ENCODE measurements around the gene LNPEP.

LNPEP gene

GRCh38 chr5:96911139-96911538 is 24.7 kb upstream of the LNPEP start:
- DNase-seq (ENCODE audit: low read depth in 2 of 2), result no peak
- H3K4me3 ChIP-seq (replicated peaks in 1 of 2; ENCODE audit: low read depth in 2 of 2, low read length in 2 of 2), result no peak overlapping the region
- TF ChIP-seq, protein P1, sequence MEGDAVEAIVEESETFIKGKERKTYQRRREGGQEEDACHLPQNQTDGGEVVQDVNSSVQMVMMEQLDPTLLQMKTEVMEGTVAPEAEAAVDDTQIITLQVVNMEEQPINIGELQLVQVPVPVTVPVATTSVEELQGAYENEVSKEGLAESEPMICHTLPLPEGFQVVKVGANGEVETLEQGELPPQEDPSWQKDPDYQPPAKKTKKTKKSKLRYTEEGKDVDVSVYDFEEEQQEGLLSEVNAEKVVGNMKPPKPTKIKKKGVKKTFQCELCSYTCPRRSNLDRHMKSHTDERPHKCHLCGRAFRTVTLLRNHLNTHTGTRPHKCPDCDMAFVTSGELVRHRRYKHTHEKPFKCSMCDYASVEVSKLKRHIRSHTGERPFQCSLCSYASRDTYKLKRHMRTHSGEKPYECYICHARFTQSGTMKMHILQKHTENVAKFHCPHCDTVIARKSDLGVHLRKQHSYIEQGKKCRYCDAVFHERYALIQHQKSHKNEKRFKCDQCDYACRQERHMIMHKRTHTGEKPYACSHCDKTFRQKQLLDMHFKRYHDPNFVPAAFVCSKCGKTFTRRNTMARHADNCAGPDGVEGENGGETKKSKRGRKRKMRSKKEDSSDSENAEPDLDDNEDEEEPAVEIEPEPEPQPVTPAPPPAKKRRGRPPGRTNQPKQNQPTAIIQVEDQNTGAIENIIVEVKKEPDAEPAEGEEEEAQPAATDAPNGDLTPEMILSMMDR (IDR thresholded peaks at IDR 0.05; ENCODE audit: low read depth, low read length), result no peak

DNA sequence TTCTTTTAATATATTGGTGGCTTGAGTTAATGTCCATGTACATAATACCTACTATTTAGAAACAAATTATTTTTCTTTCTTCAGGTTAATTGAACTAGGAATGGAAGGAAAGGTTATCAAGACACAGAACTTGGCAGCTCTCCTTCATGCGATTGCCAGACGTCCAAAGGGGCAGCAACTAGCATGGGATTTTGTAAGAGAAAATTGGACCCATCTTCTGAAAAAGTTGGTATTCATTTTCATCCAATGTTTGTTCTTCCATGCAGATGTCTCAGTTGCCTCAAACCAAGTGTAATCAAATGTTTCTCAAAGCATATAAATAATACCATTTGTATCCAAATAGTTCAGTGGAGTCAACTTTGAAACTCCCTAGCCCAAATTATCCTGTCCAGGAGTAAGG is 22.6 kb upstream of the LNPEP start:
- TF ChIP-seq, protein P1 (IDR thresholded peaks at IDR 0.05; ENCODE audit: low read depth, low read length), result no peak
- no peak overlapping the region for H3K4me3 ChIP-seq (replicated peaks in 1 of 2; ENCODE audit: low read depth in 2 of 2, low read length in 2 of 2)
- DNase-seq (ENCODE audit: low read depth in 2 of 2), result no peak

DNA sequence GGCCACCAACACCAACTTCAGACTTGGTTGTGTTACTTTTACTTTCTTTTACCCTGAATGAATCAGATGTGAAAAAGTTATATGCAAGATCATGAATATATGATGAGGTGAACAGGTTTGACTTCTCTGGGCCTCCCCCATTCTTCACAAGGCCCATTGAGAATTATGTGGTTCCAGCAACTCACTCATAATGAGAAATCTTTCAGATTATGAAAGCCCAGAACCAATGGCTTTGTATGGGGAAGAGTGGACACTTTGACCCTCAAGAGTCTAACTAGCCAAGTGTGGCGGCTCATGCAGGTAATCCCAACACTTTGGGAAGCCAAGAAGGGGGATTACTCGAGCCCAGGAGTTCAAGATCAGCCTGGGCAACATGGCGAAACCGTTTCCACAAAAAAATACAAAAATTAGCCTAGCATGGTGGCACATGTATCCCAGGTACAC is 16.1 kb upstream of the LNPEP start:
- DNase-seq (ENCODE audit: low read depth in 2 of 2), result no peak
- TF ChIP-seq, protein P1 (IDR thresholded peaks at IDR 0.05; ENCODE audit: low read depth, low read length), result no peak
- no peak overlapping the region for H3K4me3 ChIP-seq (replicated peaks in 1 of 2; ENCODE audit: low read depth in 2 of 2, low read length in 2 of 2)

GRCh38 chr5:96920744-96921355 is 15.0 kb upstream of the LNPEP start:
- TF ChIP-seq, protein P1 (IDR thresholded peaks at IDR 0.05; ENCODE audit: low read depth, low read length), result no peak

GRCh38 chr5:96922499-96923244 is 13.2 kb upstream of the LNPEP start:
- no peak overlapping the region for H3K4me3 ChIP-seq (replicated peaks in 1 of 2; ENCODE audit: low read depth in 2 of 2, low read length in 2 of 2)
- TF ChIP-seq, protein P1 (IDR thresholded peaks at IDR 0.05; ENCODE audit: low read depth, low read length), result no peak
- no peak for DNase-seq (ENCODE audit: low read depth in 2 of 2)

More at GRCh38 chr5:96920744-96921355, 15.0 kb upstream of the LNPEP start:
- no peak overlapping the region for H3K4me3 ChIP-seq (replicated peaks in 1 of 2; ENCODE audit: low read depth in 2 of 2, low read length in 2 of 2)
- DNase-seq (ENCODE audit: low read depth in 2 of 2), result no peak

DNA sequence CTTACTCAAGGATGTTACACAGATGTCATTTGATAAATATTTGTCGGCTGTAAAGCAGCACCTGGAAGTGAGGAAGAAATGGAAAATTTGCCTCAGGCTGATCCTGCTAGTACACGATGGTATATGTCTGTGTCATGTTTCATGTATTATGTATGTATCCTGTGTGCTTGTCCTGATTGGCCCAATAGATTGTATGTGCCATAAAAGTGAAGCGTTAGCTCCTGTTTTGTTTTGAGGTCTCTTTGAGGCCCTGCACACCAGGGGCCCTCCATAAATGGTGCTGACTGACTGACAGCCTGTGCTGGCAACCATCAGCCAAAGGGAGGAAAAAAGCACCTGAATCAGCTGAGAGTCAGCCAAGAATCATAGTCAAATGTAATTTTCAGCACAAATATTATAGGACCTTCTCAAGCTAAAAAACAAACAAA is 11.8 kb upstream of the LNPEP start:
- TF ChIP-seq, protein P1 (IDR thresholded peaks at IDR 0.05; ENCODE audit: low read depth, low read length), result no peak
- no peak for DNase-seq (ENCODE audit: low read depth in 2 of 2)
- H3K4me3 ChIP-seq (replicated peaks in 1 of 2; ENCODE audit: low read depth in 2 of 2, low read length in 2 of 2), result no peak overlapping the region

Data from cardiac fibroblast (primary cell).